HUES64 (cell line): ENCODE results near the gene COL5A3.
"Not testable (repeated sequence)": the region's sequence is repeated elsewhere in the genome, so short reads cannot be mapped to it uniquely, and the experiment has no call there.

Experiments
- H3K27ac ChIP-seq: 2 replicates; pipeline ENCODE4 v1.7.0; 2013; ENCODE audit warnings: low read depth, low read length, inconsistent platforms
- H3K27me3 ChIP-seq: 2 replicates; pipeline ENCODE4 v1.6.1; 2013; ENCODE audit warnings: mild to moderate bottlenecking, low read length; ENCODE audit not compliant: insufficient read depth
- H3K36me3 ChIP-seq: 2 replicates; pipeline ENCODE4 v1.6.1; 2013; ENCODE audit warnings: mild to moderate bottlenecking, low read length; ENCODE audit not compliant: insufficient read depth
- H3K4me1 ChIP-seq: 2 replicates; pipeline ENCODE4 v1.6.1; 2013; ENCODE audit warnings: mild to moderate bottlenecking, low read length, moderate library complexity; ENCODE audit not compliant: insufficient read depth
- H3K4me3 ChIP-seq: 2 replicates; pipeline ENCODE4 v1.5.1; 2013; ENCODE audit warnings: mild to moderate bottlenecking, low read length, moderate library complexity
- H3K9ac ChIP-seq: 2 replicates; pipeline ENCODE4 v1.6.1; 2013; ENCODE audit warnings: mild to moderate bottlenecking, low read depth, low read length
- H3K9me3 ChIP-seq: 2 replicates; pipeline ENCODE4 v1.6.1; 2013; ENCODE audit warnings: low read depth, low read length; ENCODE audit not compliant: insufficient read depth
- WGBS: fragments of 150-250, 120-280 bp; methylation state at CpG from one replicate; pipeline ENCODE4 v1.1.7; 2013; ENCODE audit warnings: missing lambda C conversion rate; 5-methylcytosine and 5-hydroxymethylcytosine counted together

COL5A3 gene

DNA sequence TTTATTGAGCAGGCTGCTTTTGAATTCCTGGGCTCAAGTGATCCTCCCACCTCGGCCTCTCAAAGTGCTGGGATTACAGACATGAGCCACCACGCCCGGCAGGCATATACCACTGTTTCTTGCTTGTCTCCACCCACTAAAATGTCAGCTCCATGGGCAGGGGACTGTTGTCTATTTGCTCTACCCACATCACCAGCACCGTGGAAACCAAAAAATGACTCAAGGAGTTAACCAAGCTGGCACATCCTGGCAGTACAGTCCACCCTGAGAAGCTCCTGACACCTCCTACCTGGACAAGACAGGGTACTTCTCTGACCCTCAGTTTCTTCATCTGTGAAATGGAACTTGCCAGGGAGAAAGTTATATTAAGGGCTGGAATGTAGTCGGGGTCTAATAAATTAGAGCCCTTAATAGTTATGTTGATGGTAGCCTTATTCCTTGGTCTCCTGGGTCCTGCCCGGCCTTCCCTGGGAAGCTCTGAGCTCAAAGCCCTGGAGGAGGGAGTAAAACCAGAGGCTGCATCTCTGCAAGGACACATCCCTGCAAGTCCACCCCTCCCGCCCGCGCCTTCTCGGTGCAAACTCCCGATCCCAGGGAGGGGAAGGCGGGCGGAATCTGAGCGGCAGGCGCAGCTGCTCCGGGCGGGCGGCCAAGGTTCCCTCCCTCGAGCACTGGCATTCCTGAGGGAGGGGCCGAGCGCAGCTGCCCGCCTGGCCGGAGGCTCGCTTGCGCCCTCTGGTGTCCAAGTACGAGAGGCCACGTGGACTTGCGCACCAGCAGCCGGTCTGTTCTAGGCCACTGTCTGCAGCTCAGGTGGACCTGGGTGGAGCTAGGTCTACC, 17.1 kb upstream of the COL5A3 start:
- H3K9me3 ChIP-seq = no peaks in the 10 kb centered on the region
- H3K4me3 ChIP-seq = peak overlapping the region; percentile 39
- no peaks in the 10 kb centered on the region for H3K36me3 ChIP-seq
- H3K4me1 ChIP-seq = peaks cover 5% of the 10 kb centered on the region; the same call in 1 of the 2 replicates
- peaks cover 3% of the 10 kb centered on the region for H3K27me3 ChIP-seq
- no peak overlapping the region; the same call in 1 of the 2 replicates for H3K9ac ChIP-seq
- 12% methylated on average over 29 of the region's 29 CpGs for WGBS
- no peak overlapping the region for H3K27ac ChIP-seq

- Histone ChIP-seq H3K4me1 (peaks cover 5% of the 10 kb centered on the region; the same call in 1 of the 2 replicates), H3K36me3 (no peaks in the 10 kb centered on the region), H3K27me3 (peaks cover 3% of the 10 kb centered on the region), H3K9ac (no peak overlapping the region), H3K4me3 (no peak overlapping the region), H3K27ac (no peak overlapping the region), H3K9me3 (no peaks in the 10 kb centered on the region)
- WGBS = 95% methylated on average over 3 of the region's 3 CpGs
Observed at GRCh38 chr19:10026744-10027143, 16.4 kb upstream of the COL5A3 start.

GRCh38 chr19:10023096-10023495, 12.8 kb upstream of the COL5A3 start:
- H3K9me3 ChIP-seq, H3K9ac ChIP-seq, H3K27ac ChIP-seq, H3K27me3 ChIP-seq, H3K4me3 ChIP-seq, H3K36me3 ChIP-seq, H3K4me1 ChIP-seq: not testable (repeated sequence)
- WGBS = 92% methylated on average over 5 of the region's 5 CpGs

DNA sequence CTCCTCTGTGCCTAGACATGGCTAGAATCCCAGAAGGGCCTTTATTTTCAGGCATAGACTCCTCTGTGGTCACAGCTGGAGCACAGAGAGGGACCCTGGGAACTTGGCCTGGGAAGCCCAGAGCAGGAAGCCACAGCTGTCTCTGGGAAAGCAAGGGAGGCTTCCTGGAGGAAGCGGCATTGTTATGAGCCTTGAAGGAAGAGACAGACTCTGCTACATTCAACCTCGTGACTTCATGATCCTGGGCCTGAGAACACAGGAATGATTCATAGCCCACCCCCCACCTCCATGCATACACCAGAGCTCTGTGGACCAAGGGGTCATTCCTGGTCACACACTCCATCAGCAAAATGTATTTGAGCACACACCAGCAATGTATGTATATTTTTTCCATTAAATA, 11.6 kb upstream of the COL5A3 start:
- WGBS = 80% methylated on average over 2 of the region's 2 CpGs
- H3K27me3 ChIP-seq = no peaks in the 10 kb centered on the region
- H3K36me3 ChIP-seq = no peaks in the 10 kb centered on the region
- no peaks in the 10 kb centered on the region for H3K4me1 ChIP-seq
- no peak overlapping the region for H3K9ac ChIP-seq
- no peaks in the 10 kb centered on the region for H3K9me3 ChIP-seq
- H3K27ac ChIP-seq = no peak overlapping the region
- no peak overlapping the region for H3K4me3 ChIP-seq

- no peak overlapping the region for H3K4me3 ChIP-seq
- no peaks in the 10 kb centered on the region for H3K4me1 ChIP-seq
- H3K9ac ChIP-seq = no peak overlapping the region
- H3K36me3 ChIP-seq = no peaks in the 10 kb centered on the region
- H3K27ac ChIP-seq = no peak overlapping the region
- H3K9me3 ChIP-seq = no peaks in the 10 kb centered on the region
- WGBS = 93% methylated on average over 23 of the region's 23 CpGs
- no peaks in the 10 kb centered on the region for H3K27me3 ChIP-seq
Observed at GRCh38 chr19:10021446-10021845, 11.1 kb upstream of the COL5A3 start.

- Histone ChIP-seq H3K36me3 (no peaks in the 10 kb centered on the region), H3K27me3 (no peaks in the 10 kb centered on the region), H3K9ac (no peak overlapping the region), H3K27ac (no peak overlapping the region), H3K9me3 (no peaks in the 10 kb centered on the region), H3K4me3 (no peak overlapping the region), H3K4me1 (no peaks in the 10 kb centered on the region)
- 91% methylated on average over 6 of the region's 6 CpGs for WGBS
Observed at GRCh38 chr19:10020851-10021250, 10.5 kb upstream of the COL5A3 start.

- Histone ChIP-seq H3K9me3 (no peaks in the 10 kb centered on the region), H3K27ac (no peak overlapping the region), H3K36me3 (no peaks in the 10 kb centered on the region), H3K9ac (no peak overlapping the region), H3K27me3 (no peaks in the 10 kb centered on the region), H3K4me1 (no peaks in the 10 kb centered on the region), H3K4me3 (no peak overlapping the region)
- 84% methylated on average over 5 of the region's 5 CpGs for WGBS
Observed at GRCh38 chr19:10019246-10019645, 8.9 kb upstream of the COL5A3 start.

DNA sequence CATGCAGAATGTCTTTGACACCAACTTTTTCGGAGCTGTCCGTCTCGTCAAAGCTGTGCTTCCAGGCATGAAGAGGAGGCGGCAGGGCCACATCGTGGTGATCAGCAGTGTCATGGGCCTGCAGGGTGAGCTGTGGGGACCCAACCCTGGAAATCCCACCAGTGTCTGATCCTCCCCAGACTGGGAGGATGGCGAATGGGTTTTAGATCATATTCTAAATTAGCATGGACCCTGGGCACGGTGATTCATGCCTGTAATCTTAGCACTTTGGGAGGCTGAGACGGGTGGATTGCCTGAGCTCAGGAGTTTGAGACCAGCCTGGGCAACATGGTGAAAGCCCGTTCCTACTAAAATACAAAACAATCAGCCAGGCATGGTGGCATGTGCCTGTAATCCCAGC, 8.5 kb upstream of the COL5A3 start:
- no peaks in the 10 kb centered on the region for H3K9me3 ChIP-seq
- no peaks in the 10 kb centered on the region for H3K27me3 ChIP-seq
- WGBS = 86% methylated on average over 9 of the region's 9 CpGs
- H3K4me3 ChIP-seq = no peak overlapping the region
- no peaks in the 10 kb centered on the region for H3K4me1 ChIP-seq
- no peak overlapping the region for H3K27ac ChIP-seq
- H3K9ac ChIP-seq = no peak overlapping the region
- H3K36me3 ChIP-seq = no peaks in the 10 kb centered on the region

GRCh38 chr19:10018263-10018662, 8.0 kb upstream of the COL5A3 start:
- H3K27ac ChIP-seq = no peak overlapping the region
- no peaks in the 10 kb centered on the region for H3K36me3 ChIP-seq
- H3K4me3 ChIP-seq = no peak overlapping the region
- no peaks in the 10 kb centered on the region for H3K4me1 ChIP-seq
- H3K9me3 ChIP-seq = no peaks in the 10 kb centered on the region
- H3K27me3 ChIP-seq = no peaks in the 10 kb centered on the region
- no peak overlapping the region for H3K9ac ChIP-seq
- WGBS = 95% methylated on average over 3 of the region's 3 CpGs

- Histone ChIP-seq H3K4me3 (no peak overlapping the region), H3K36me3 (no peaks in the 10 kb centered on the region), H3K9me3 (no peaks in the 10 kb centered on the region), H3K27me3 (peaks cover 33% of the 10 kb centered on the region), H3K4me1 (peaks cover 5% of the 10 kb centered on the region), H3K9ac (no peak overlapping the region), H3K27ac (no peak overlapping the region)
- 79% methylated on average over 5 of the region's 6 CpGs for WGBS
Observed at GRCh38 chr19:10013834-10014618, 3.7 kb upstream of the COL5A3 start.

DNA sequence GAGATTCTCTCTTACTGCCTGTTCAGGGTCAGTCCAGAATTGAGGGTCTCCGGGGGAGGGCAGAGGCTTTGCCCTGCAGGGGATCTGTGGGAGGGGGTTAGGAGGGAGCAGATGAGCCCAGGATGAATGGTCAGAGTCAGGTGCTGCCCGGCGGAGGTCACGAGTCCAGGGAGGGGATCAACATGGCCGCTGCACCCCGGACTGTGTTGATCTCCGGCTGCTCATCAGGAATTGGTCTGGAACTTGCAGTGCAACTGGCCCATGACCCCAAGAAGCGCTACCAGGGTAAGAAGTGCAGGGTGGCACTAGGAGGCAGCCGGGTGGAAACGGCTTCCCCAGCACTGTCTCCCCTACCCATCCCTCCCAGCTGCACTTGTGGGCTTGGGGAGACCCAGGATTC, 3.0 kb upstream of the COL5A3 start, which contains the start of gene RDH8:
RDH8 (plus strand) TSS at position 168 of the 400 bp plus-strand sequence; CDS start at position 183, 15 bp downstream.
- Histone ChIP-seq H3K4me3 (no peak within 1 kb of the TSS), H3K27me3 (peaks cover 40% of the 10 kb centered on the region), H3K4me1 (peaks cover 8% of the 10 kb centered on the region), H3K27ac (no peak within 1 kb of the TSS), H3K9ac (no peak within 1 kb of the TSS), H3K9me3 (no peaks in the 10 kb centered on the region), H3K36me3 (no peaks in the 10 kb centered on the region)
- 75% methylated on average over 10 of the region's 10 CpGs for WGBS
